Fibroblast of upper back skin (primary cell): ENCODE measurements around the gene SAMD3.
"Not testable (repeated sequence)": the region's sequence is repeated elsewhere in the genome, so short reads cannot be mapped to it uniquely, and the experiment has no call there.

ENCODE experiments used
- DNase-seq: peaks from one replicate; pipeline ENCODE4 v3.0.0-alpha.2; 2013

SAMD3 gene

DNA sequence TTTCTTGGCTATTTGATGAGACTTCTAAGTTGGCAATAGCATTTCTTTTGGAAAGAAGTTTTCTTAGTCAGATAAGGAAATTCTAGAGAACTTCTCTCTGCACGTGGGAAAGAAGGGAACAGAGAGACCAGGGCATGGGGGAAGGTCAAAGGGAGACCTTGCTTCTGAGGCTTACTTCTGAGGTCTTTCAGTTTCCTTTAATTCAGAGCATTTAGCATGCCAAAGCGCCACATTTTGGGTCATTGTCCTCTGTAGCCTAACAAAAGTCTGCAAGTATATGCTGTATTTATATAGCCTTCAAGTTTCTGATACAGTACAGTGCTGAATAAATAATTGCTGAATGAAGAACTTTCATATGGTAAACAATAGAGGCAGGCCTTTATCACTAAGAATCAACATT lies 95.6 kb downstream of the SAMD3 start:
- DNase-seq: no peak

DNA sequence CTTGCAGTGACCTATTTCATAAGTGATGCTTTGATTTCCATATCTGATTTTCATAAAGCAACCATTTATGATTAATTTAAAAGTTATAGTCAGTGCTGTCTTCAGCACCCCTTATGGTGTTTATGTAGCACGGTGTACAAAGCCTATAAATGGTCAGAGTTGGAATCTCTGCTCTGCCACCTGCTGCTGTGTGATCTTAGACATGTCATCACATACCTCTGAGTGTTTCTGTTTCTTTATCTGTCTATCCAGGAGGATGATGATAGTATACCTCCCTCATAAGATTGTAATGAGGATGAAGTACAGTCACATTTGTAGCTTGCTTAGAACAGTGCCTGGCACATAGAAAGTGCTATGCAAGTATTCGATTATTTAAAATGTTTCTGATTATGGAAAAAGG lies 100.5 kb downstream of the SAMD3 start:
- DNase-seq: no peak

DNA sequence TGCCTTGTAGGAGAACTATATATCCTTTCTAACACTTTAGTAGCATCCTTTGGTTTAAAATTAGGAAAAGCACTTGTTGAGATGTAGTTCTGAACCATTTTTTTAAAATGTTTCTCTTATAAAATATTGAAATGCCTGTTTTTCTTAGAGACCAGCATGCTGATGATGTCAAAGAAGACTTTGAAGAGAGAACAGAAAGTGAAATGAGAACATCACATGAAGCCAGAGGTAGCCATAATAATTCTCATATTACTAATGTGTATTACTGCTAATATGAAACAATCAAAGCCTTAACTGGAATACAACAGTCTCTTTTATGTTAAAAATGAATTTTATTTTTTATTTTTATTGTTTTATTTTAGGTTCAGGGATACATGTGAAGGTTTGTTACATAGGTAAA lies 102.0 kb downstream of the SAMD3 start:
- no peak for DNase-seq

DNA sequence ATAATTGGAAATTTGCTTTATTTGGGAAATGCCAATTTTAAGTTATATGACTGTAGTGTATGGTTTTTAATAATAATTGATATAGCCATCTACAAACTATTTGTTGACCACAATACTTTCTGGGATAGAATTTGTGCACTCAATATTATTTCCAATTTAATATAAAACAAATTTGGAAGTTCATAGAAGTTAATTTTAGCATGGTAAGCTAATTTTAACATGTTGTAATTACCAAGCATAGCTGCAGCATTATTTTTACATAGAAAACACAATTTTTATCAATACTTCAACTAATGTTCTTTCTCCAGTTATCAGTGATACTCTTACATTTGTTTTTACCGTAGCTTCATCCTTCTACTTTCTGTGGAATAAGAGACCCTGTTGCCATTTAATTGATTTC lies 103.5 kb downstream of the SAMD3 start:
- no peak for DNase-seq

DNA sequence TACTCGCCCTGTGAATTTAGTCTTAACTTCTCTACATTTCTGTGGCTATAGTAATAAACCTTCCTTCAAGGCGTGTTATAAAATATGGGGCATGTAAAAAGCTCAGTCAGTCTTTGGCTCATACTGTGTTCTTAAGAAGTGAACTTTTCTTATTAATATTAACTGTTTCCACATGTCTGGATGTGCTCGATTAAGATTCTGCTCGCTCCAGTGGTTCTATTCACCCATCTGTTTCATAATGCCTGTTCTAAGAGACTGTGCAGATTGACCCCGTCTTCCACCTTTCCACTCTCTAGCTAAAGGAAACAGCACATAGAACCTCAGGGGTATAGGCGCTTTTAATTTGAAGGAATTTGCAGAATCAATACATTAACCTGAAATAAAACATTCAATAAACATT lies 104.5 kb downstream of the SAMD3 start:
- DNase-seq: peak; percentile 6

DNA sequence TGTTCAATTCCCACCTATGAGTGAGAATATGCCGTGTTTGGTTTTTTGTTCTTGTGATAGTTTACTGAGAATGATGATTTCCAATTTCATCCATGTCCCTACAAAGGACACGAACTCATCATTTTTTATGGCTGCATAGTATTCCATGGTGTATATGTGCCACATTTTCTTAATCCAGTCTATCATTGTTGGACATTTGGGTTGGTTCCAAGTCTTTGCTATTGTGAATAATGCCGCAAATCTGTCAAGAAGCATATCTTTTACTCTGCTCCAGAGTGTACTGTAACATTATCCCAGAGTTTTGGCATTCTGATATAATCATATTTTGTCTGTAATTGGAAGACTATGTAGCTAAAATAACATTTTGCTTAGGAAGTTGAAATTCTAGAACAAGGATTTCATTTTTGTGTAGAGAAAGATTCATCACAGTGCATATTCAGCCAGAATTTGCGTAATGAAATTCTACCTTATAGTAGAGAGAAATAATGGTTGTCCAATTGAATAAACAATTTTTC lies 105.5 kb downstream of the SAMD3 start:
- DNase-seq: not testable (repeated sequence)

DNA sequence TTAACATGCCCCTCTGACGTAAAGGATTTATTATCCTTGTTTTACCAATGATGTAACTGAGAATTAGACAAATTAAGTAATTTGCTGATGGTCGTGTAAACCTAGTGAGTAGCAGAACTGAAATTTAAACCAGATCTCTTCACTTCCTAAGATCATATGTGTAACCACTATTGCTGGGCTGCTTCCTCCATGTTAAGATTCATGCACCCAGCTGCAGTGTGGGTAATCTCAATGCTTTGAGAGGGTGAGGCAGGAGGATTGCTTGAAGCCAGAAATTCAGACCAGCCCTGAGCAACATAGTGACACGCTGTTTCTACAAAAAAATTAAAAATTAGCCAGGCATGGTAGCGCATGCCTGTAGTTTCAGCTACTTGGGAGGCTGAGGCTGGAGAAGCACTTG lies 106.5 kb downstream of the SAMD3 start:
- no peak for DNase-seq

DNA sequence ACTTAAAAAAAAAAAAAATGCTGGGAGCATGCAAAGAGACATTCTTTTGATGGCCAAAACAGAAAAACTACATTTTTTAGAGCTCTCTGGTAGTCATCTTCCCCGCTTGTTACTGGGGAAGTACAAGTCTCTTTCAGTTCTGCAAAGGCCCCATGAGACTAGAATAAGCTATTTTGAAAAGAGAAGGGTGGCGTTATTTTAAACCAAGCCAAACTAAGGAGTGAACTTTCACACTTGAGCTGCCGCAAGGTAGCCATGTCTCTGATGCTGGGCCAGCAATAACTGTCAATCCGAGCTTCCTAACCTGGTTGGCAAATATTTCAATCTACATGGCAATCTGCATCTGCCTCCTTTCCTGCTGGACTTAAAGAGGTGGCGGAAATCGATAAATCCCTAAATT lies 107.7 kb downstream of the SAMD3 start:
- no peak for DNase-seq

DNA sequence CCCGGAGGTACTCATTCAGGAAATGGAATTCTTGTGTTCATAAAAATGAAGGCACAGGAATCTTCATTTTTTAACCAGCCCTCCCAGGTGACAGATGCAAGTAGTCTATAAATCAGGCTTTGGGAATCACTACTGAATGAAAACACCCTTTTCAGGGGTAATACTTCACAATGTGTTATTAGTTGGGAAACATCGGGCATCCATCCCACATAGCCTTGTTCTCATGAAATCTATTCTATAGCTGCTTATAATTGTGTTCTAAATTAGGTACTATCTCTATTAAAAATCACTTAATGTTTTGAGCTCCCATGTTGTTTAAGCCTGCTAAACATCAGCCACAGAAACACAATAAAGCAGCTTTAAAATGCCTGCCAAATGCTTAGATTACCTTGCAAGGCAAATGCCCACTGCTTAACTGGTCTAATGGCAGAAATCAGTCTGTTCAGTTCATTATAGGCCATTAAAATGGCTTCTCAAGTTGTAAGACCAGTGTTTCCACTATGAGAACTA lies 109.5 kb downstream of the SAMD3 start:
- no peak for DNase-seq

DNA sequence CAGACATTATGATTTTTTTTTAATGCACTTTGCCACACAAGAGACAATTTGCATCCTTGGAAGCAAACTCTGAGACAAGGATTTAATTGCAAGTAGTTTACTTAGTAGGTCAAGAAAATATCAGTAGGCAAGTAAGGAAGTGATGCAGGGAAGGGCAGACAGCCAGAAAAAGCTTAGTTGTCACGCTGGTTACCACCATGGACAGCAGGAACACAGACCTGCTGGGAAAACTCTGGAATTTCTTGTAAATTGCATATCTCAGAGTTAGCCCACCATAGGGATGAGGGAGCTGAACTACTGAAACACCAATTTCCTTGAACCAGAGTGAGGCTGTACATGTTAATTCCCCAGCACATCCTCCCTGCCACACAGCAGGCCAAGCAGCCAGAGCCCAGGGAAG lies 111.7 kb downstream of the SAMD3 start:
- DNase-seq: no peak

DNA sequence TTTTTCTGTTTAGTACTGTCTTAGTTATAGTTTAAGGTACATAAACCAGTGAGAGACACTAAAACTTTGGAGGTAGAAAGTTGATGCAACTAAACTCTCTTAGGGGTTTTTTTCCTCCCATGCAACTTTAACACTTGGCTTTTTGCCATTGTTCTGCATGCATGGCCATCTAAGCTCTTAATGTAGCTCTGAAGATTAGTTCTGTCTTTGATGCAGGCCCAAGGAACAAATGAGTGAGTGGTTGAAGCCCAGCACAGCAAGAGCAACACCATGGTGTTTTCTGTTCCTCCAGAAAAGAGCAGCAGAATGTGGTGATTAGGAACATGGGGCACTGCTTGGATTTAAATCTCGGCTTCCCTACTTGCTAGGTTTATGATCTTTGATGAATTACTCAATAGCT lies 115.0 kb downstream of the SAMD3 start:
- DNase-seq: no peak

DNA sequence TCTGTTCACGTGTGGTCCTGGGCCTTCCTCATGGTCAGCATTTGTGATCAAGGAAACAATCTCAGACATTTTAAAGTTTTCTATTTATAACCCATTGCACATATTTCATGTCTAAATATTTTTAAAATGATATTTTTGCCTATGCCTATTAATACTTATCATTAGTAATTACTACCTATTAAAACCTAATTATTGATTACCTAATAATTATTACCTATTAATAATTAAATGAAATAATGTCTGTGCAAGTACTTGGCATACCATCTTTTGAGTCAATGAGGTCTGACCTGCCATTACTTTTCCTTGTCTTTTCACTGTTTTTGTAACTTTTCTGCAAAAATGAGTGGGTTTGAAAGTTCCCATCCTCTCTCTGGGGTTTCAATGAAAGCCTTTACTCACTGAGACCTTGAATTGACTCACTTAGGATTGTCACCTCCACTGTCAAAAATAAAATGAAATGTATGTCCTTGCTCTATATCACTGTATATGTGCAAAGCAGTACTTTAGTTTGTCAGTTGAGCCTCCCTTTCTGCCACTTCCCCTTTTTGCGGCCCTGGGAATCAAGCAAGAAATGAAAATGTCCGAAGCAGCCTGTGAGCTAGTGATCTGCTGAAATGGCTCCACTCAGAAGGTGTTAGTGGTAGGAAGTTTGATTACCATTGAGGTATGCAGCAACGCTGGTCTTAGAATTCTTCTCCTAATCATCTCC lies 116.6 kb downstream of the SAMD3 start:
- no peak for DNase-seq

DNA sequence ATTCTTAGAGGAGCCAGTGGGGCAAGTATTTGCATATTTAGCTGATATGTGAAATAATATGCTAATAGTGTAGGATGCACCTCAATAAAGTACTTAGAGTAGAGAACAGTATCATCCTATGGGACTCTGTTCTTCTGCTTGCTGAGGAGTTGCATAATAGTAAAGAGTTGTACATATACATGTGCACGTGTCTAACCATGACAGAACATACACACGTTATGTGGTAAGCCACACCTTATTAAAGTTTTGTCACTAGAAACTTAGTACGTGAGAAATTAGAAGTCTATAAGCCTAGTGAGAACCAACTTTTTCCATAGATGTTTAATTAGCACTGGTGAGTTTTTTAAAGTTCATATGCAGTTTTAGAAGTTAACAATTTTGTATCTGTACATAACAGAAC lies 123.6 kb downstream of the SAMD3 start:
- no peak for DNase-seq

DNA sequence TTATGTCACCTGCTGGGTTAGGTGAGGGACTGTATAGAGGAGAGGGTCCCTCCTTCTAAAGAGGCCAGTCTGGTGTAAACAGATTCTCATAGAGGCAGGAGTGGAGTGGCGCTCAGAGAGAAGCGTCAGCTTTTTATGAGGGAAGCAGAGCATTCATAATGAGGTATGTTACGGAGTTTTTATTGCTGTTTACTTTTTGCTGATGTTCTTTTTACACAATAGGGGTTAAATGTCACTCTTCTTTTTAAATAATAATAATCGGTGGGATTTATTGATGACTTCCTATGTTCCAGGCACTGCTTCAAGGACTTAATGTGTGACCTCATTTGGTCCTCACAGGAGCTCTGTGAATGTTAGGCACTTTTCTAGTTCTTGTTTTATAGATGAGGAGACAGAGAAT lies 124.4 kb downstream of the SAMD3 start:
- no peak for DNase-seq
